IMR-90 (cell line): ENCODE measurements around the gene TMEM72. TPM values are rescaled to one million over a fixed set of nuclear protein-coding genes. Genes with fewer than 3 reads are reported as not detected.

ENCODE experiments used
- ATAC-seq: fragments of 200-7000 bp; cut with Tn5 transposase; 2 replicates; pipeline ENCODE4 v1.9.1; 2020; ENCODE audit warnings: low read depth, mild to moderate bottlenecking, moderate library complexity
- BruUV-seq: library from RNA; stranded (reverse); fragments of 400-500 nt; replicated peaks from 2 replicates; lab custom pipeline; 2021; lab: Mats Ljungman, UMichigan
- CTCF ChIA-PET: fragments of 300-600 bp; formaldehyde crosslinking; extraction: SDS; loops from one replicate; lab custom pipeline; 2021; ENCODE audit warnings: antibody characterized with exemption; lab: Yijun Ruan, JAX
- POLR2A ChIA-PET: fragments of 300-600 bp; sonication (Branson Sonifier 250); formaldehyde crosslinking; loops from one replicate; lab custom pipeline; 2022; ENCODE audit warnings: antibody characterized with exemption; ENCODE audit not compliant: unreplicated experiment; lab: Charles Lee
- DNase-seq: peaks from one replicate; pipeline ENCODE4 v3.0.0; 2013
- H2AFZ ChIP-seq: replicated peaks from 2 replicates; pipeline ENCODE3; 2013; ENCODE audit warnings: low read length, mild to moderate bottlenecking; ENCODE audit not compliant: poor library complexity
- H2AK5ac ChIP-seq: 2 replicates; pipeline ENCODE4 v1.6.1; 2013; ENCODE audit warnings: low read depth, low read length, inconsistent platforms
- H2AK9ac ChIP-seq: replicated peaks from 2 replicates; pipeline ENCODE3; 2013; ENCODE audit warnings: mild to moderate bottlenecking, low read depth, low read length, moderate library complexity; ENCODE audit not compliant: poor library complexity
- H2BK120ac ChIP-seq: 2 replicates; pipeline ENCODE4 v1.6.1; 2013; ENCODE audit warnings: low read depth, low read length, inconsistent platforms
- H2BK15ac ChIP-seq: 3 replicates; pipeline ENCODE4 v1.6.1; 2013; ENCODE audit warnings: low read depth, low read length, inconsistent platforms
- H2BK20ac ChIP-seq: 2 replicates; pipeline ENCODE4 v1.6.1; 2013; ENCODE audit warnings: low read depth, mild to moderate bottlenecking, inconsistent platforms, low read length, moderate library complexity
- H2BK5ac ChIP-seq: 2 replicates; pipeline ENCODE4 v1.6.1; 2013; ENCODE audit warnings: mild to moderate bottlenecking, low read depth, low read length, inconsistent platforms; ENCODE audit not compliant: poor library complexity, severe bottlenecking
- H3K14ac ChIP-seq: replicated peaks from 2 replicates; pipeline ENCODE4 v1.6.1; 2013; ENCODE audit warnings: low read depth, low read length, inconsistent platforms
- H3K18ac ChIP-seq: 2 replicates; pipeline ENCODE4 v1.6.1; 2013; ENCODE audit warnings: low read depth, low read length, control low read depth
- H3K23ac ChIP-seq: 2 replicates; pipeline ENCODE4 v1.6.1; 2013; ENCODE audit warnings: low read depth, low read length, inconsistent platforms
- H3K27ac ChIP-seq: 2 replicates; pipeline ENCODE4 v1.5.1; 2013; ENCODE audit warnings: mild to moderate bottlenecking, control low read depth, low read length; ENCODE audit not compliant: insufficient read depth
- H3K27me3 ChIP-seq: 2 replicates; pipeline ENCODE4 v1.6.1; 2013; ENCODE audit warnings: low read length; ENCODE audit not compliant: control insufficient read depth, insufficient read depth
- H3K36me3 ChIP-seq: 2 replicates; pipeline ENCODE4 v1.6.1; 2013; ENCODE audit warnings: low read length, mixed read lengths; ENCODE audit not compliant: control insufficient read depth, insufficient read depth
- H3K4ac ChIP-seq: 2 replicates; pipeline ENCODE4 v1.6.1; 2013; ENCODE audit warnings: low read depth, low read length, inconsistent platforms
- H3K4me1 ChIP-seq: 2 replicates; pipeline ENCODE4 v1.6.1; 2013; ENCODE audit warnings: low read length, mixed read lengths; ENCODE audit not compliant: control insufficient read depth, insufficient read depth
- H3K4me2 ChIP-seq: 2 replicates; pipeline ENCODE4 v1.6.1; 2013; ENCODE audit warnings: low read depth, mild to moderate bottlenecking, control low read depth, low read length, moderate library complexity
- H3K4me3 ChIP-seq: 2 replicates; pipeline ENCODE4 v1.5.1; 2013; ENCODE audit warnings: low read depth, mild to moderate bottlenecking, control low read depth, low read length, moderate library complexity; ENCODE audit not compliant: insufficient read depth
- H3K56ac ChIP-seq: 2 replicates; pipeline ENCODE4 v1.6.1; 2013; ENCODE audit warnings: low read length, inconsistent platforms; ENCODE audit not compliant: insufficient read depth; ENCODE audit errors: extremely low read depth
- H3K79me1 ChIP-seq, 2 experiments: 2 replicates each; pipeline ENCODE4 v1.6.1; 2013; ENCODE audit warnings: low read length in 2 of 2, inconsistent platforms in 1 of 2, low read depth in 1 of 2
- H3K9ac ChIP-seq: 2 replicates; pipeline ENCODE4 v1.6.1; 2013; ENCODE audit warnings: low read depth, low read length, control low read depth
- H3K9me1 ChIP-seq: 2 replicates; pipeline ENCODE4 v1.6.1; 2013; ENCODE audit warnings: low read length, inconsistent platforms; ENCODE audit not compliant: insufficient read depth
- H3K9me3 ChIP-seq: 2 replicates; pipeline ENCODE4 v1.6.1; 2013; ENCODE audit warnings: low read length; ENCODE audit not compliant: control insufficient read depth, insufficient read depth
- H4K20me1 ChIP-seq: 2 replicates; pipeline ENCODE4 v1.6.1; 2013; ENCODE audit warnings: low read length, inconsistent platforms; ENCODE audit not compliant: insufficient read depth
- H4K5ac ChIP-seq: 2 replicates; pipeline ENCODE4 v1.6.1; 2013; ENCODE audit warnings: mild to moderate bottlenecking, low read depth, low read length, control low read depth
- H4K8ac ChIP-seq, 2 experiments: 2 replicates each; pipeline ENCODE4 v1.6.1; 2013; ENCODE audit warnings: low read depth in 2 of 2, low read length in 2 of 2, control low read depth in 1 of 2, inconsistent platforms in 1 of 2
- H4K91ac ChIP-seq: 2 replicates; pipeline ENCODE4 v1.6.1; 2013; ENCODE audit warnings: low read depth, low read length, inconsistent platforms; ENCODE audit not compliant: insufficient read depth
- BHLHE40 ChIP-seq: fragments of 150-350 bp; IDR thresholded peaks from 2 replicates; pipeline ENCODE4 v1.6.1; 2016; ENCODE audit warnings: mild to moderate bottlenecking, low read depth, low read length
- CHD1 ChIP-seq: IDR thresholded peaks from 2 replicates; pipeline ENCODE4 v1.6.1; 2012; ENCODE audit warnings: low read depth, low read length, improper control_type of control experiment
- MAFK ChIP-seq: IDR thresholded peaks from 2 replicates; pipeline ENCODE4 v1.6.1; 2012; ENCODE audit warnings: low read depth, low read length, improper control_type of control experiment
- MAZ ChIP-seq: IDR thresholded peaks from 2 replicates; pipeline ENCODE4 v1.6.1; 2012; ENCODE audit warnings: low read depth, mild to moderate bottlenecking, low read length, improper control_type of control experiment, moderate library complexity, borderline replicate concordance
- POLR2A ChIP-seq: IDR thresholded peaks from 2 replicates; pipeline ENCODE4 v1.6.1; 2012; ENCODE audit warnings: mild to moderate bottlenecking, low read depth, low read length
- RAD21 ChIP-seq: IDR thresholded peaks from 2 replicates; pipeline ENCODE4 v1.6.1; 2012; ENCODE audit warnings: low read length, improper control_type of control experiment
- WGBS, 2 experiments: methylation state at CpG; one replicate each; pipeline versions ENCODE4 v1.1.5 to v1.1.7; 2013; ENCODE audit warnings: missing lambda C conversion rate in 2 of 2; ENCODE audit not compliant: insufficient read length in 1 of 2; ENCODE audit errors: extremely low coverage in 2 of 2; 5-methylcytosine and 5-hydroxymethylcytosine counted together
- dilution Hi-C: fragments of 300-500 bp; cut with HindIII; formaldehyde crosslinking; loops from one replicate; pipeline ENCODE4 v1.14.3; 2018; ENCODE audit warnings: low sequenced_read_pairs; ENCODE audit not compliant: unreplicated experiment
- in situ Hi-C: fragments of 300-500 bp; cut with MboI; formaldehyde crosslinking; loops from 3 replicates; pipeline ENCODE4 v1.14.3; 2019; ENCODE audit warnings: low sequenced_read_pairs, inconsistent platforms, mixed read lengths
- intact Hi-C: fragments of 100-400 bp; cut with micrococcal nuclease; formaldehyde crosslinking; loops from 2 replicates; pipeline ENCODE4 v1.10.0; 2022
- polyA plus RNA-seq, 3 experiments: library from polyadenylated mRNA; depleted of rRNA; stranded (reverse); fragments of >200 nt; gene quantifications; 2 replicates each; pipeline ENCODE4 v1.2.3, GENCODE V29; 2012; ENCODE audit warnings: low replicate concordance in 1 of 3
- total RNA-seq: library from RNA; depleted of rRNA; stranded (reverse); fragments of >200 nt; gene quantifications from 2 replicates; pipeline ENCODE4 v1.2.3, GENCODE V29; 2012
- TF ChIP-seq, protein P1 (sequence below): conservative IDR thresholded peaks from 2 replicates; pipeline ENCODE4 v1.5.1; 2012; ENCODE audit warnings: mild to moderate bottlenecking, low read depth, low read length, improper control_type of control experiment

Gene TMEM72
- total and polyA plus RNA-seq, 2 of the 4 experiments (the other 2 are of a cell fraction): not detected

DNA sequence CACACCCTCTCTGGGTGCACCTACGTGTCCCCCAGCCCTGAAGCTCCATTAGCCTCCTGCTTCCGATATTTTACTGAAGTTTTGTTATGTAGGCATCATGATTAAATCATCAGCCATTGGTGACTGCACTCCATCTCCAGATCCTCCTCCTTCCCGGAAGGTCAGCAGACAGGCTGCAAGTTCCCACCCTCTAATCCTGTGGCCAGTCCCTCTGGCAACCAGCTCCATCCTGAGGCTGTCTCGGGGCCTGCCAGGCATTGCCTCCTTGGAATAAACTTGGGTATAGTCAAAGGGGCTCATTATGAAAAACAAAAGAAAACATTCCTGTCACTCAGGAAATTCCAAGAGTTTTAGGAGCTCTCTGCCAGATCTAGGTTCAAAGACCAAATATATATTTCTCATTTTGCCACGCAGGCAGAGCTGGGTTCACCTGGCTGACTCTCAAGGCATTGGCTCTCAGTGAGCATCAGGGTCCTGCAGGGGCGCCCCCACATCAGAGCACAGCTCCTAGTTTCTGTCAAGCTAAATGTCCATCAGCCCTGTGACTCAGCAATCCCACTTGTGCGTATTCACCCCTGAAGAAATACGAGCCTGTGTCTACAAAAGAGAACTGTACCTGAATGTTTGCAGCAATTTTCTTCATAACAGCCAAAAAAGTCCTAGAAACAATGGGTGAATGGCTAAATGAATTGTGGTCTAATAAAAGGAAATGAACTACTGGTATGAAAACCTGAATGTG, 27.4 kb upstream of the TMEM72 start:
- Histone ChIP-seq H3K4ac (no peak overlapping the region), H3K79me1 (no peaks in the 10 kb centered on the region), H3K27me3 (peaks cover 46% of the 10 kb centered on the region), H4K20me1 (no peaks in the 10 kb centered on the region), H4K8ac (no peak overlapping the region), H3K4me1 (peaks cover 5% of the 10 kb centered on the region), H3K18ac (no peak overlapping the region), H3K9ac (no peak overlapping the region), H2AK9ac (no peak overlapping the region), H3K36me3 (no peaks in the 10 kb centered on the region), H3K56ac (no peak overlapping the region), H3K27ac (no peak overlapping the region), H3K4me2 (no peak overlapping the region), H3K9me3 (no peaks in the 10 kb centered on the region), H2BK15ac (no peak overlapping the region), H2AK5ac (no peak overlapping the region), H3K9me1 (no peaks in the 10 kb centered on the region), H2BK5ac (no peak overlapping the region), H3K4me3 (no peak overlapping the region), H3K14ac (no peak overlapping the region), H3K23ac (no peak overlapping the region), H2BK120ac (no peak overlapping the region), H4K91ac (no peak overlapping the region), H2BK20ac (no peak overlapping the region), H2AFZ (no peak overlapping the region), H4K5ac (no peak overlapping the region)
- DNase-seq (no peak), ATAC-seq (no peak)
- BruUV-seq: no TSS peak
- in situ Hi-C loops: no loop called here
- ChIA-PET POLR2A (interaction anchor here (0.6 kb wide), 1 partner anchor 15 kb away, joined by 4 read pairs; no protein-coding TSS in a partner anchor), CTCF (interaction anchor here (0.6 kb wide), 1 partner anchor 32 kb away, joined by 3 read pairs; no protein-coding TSS in a partner anchor)
- dilution Hi-C loops: no loop called here
- no peak for TF ChIP-seq BHLHE40
- no peak for TF ChIP-seq MAZ
- TF ChIP-seq, protein P1, sequence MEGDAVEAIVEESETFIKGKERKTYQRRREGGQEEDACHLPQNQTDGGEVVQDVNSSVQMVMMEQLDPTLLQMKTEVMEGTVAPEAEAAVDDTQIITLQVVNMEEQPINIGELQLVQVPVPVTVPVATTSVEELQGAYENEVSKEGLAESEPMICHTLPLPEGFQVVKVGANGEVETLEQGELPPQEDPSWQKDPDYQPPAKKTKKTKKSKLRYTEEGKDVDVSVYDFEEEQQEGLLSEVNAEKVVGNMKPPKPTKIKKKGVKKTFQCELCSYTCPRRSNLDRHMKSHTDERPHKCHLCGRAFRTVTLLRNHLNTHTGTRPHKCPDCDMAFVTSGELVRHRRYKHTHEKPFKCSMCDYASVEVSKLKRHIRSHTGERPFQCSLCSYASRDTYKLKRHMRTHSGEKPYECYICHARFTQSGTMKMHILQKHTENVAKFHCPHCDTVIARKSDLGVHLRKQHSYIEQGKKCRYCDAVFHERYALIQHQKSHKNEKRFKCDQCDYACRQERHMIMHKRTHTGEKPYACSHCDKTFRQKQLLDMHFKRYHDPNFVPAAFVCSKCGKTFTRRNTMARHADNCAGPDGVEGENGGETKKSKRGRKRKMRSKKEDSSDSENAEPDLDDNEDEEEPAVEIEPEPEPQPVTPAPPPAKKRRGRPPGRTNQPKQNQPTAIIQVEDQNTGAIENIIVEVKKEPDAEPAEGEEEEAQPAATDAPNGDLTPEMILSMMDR: no peak
- TF ChIP-seq RAD21: no peak
- TF ChIP-seq MAFK: no peak
- TF ChIP-seq POLR2A: no peak
- no peak for TF ChIP-seq CHD1
- no CpG with 5 or more reads among the region's 8 CpGs for WGBS, 2 experiments
- intact Hi-C loops: no loop called here
